Measurements from ENCODE around the gene CAMK2B. TPM values are rescaled to one million over a fixed set of nuclear protein-coding genes. Genes with fewer than 3 reads are reported as not detected.
"Not testable (repeated sequence)": the region's sequence is repeated elsewhere in the genome, so short reads cannot be mapped to it uniquely, and the experiment has no call there.

CAMK2B gene
- total RNA-seq, 1 experiment from 2014 or later = 0.06 TPM

GRCh38 chr7:44217852-44218402 lies 107.5 kb downstream of the CAMK2B start:
- no peak for DNase-seq (ENCODE audit: low read depth)

- no peak for DNase-seq (ENCODE audit: low read depth)
Observed at GRCh38 chr7:44217223-44217714, 108.1 kb downstream of the CAMK2B start.

GRCh38 chr7:44216521-44217222 lies 108.7 kb downstream of the CAMK2B start:
- no peak for DNase-seq (ENCODE audit: low read depth)

GRCh38 chr7:44216019-44216418 lies 109.4 kb downstream of the CAMK2B start:
- no peak for DNase-seq (ENCODE audit: low read depth)

- DNase-seq (ENCODE audit: low read depth) = no peak
Observed at GRCh38 chr7:44215531-44215930, 109.9 kb downstream of the CAMK2B start.

- DNase-seq (ENCODE audit: low read depth) = no peak
Observed at GRCh38 chr7:44213877-44214388, 111.5 kb downstream of the CAMK2B start.

GRCh38 chr7:44213206-44213876 lies 112.1 kb downstream of the CAMK2B start:
- no peak for DNase-seq (ENCODE audit: low read depth)

- DNase-seq (ENCODE audit: low read depth) = no peak
Observed at GRCh38 chr7:44212581-44213184, 112.7 kb downstream of the CAMK2B start.

GRCh38 chr7:44212018-44212417 lies 113.4 kb downstream of the CAMK2B start:
- DNase-seq (ENCODE audit: low read depth) = no peak

GRCh38 chr7:44211126-44211675 lies 114.2 kb downstream of the CAMK2B start:
- DNase-seq (ENCODE audit: low read depth) = no peak

GRCh38 chr7:44210107-44210506 lies 115.3 kb downstream of the CAMK2B start:
- no peak for DNase-seq (ENCODE audit: low read depth)

GRCh38 chr7:44208085-44208484 lies 117.3 kb downstream of the CAMK2B start:
- DNase-seq (ENCODE audit: low read depth) = no peak

GRCh38 chr7:44206008-44206407 lies 119.4 kb downstream of the CAMK2B start:
- no peak for DNase-seq (ENCODE audit: low read depth)

GRCh38 chr7:44201813-44202212 lies 123.6 kb downstream of the CAMK2B start:
- no peak for DNase-seq (ENCODE audit: low read depth)

GRCh38 chr7:44200699-44201461 lies 124.5 kb downstream of the CAMK2B start, which contains the start of gene YKT6:
YKT6 (plus strand) TSS chr7:44200978; CDS start chr7:44201136, 158 bp downstream.
- peak; percentile 100 for DNase-seq (ENCODE audit: low read depth)

- DNase-seq (ENCODE audit: low read depth) = not testable (repeated sequence)
Observed at GRCh38 chr7:44200163-44200562, 125.2 kb downstream of the CAMK2B start.

GRCh38 chr7:44197474-44197873 lies 127.9 kb downstream of the CAMK2B start:
- no peak for DNase-seq (ENCODE audit: low read depth)

GRCh38 chr7:44196450-44196872 lies 128.9 kb downstream of the CAMK2B start:
- peak; percentile 69 for DNase-seq (ENCODE audit: low read depth)

GRCh38 chr7:44195889-44196288 lies 129.5 kb downstream of the CAMK2B start:
- no peak for DNase-seq (ENCODE audit: low read depth)

- DNase-seq (ENCODE audit: low read depth) = no peak
Observed at GRCh38 chr7:44194562-44195145, 130.7 kb downstream of the CAMK2B start.

- DNase-seq (ENCODE audit: low read depth) = peak; percentile 75
Observed at GRCh38 chr7:44194069-44194468, 131.3 kb downstream of the CAMK2B start.
